Ammon's horn (tissue), 1 donor: ENCODE measurements around the gene PLD4.

Source experiments
- DNase-seq: peaks from one replicate; pipeline ENCODE4 v3.0.0-alpha.2; 2016; ENCODE audit warnings: low spot score

PLD4 gene

DNA sequence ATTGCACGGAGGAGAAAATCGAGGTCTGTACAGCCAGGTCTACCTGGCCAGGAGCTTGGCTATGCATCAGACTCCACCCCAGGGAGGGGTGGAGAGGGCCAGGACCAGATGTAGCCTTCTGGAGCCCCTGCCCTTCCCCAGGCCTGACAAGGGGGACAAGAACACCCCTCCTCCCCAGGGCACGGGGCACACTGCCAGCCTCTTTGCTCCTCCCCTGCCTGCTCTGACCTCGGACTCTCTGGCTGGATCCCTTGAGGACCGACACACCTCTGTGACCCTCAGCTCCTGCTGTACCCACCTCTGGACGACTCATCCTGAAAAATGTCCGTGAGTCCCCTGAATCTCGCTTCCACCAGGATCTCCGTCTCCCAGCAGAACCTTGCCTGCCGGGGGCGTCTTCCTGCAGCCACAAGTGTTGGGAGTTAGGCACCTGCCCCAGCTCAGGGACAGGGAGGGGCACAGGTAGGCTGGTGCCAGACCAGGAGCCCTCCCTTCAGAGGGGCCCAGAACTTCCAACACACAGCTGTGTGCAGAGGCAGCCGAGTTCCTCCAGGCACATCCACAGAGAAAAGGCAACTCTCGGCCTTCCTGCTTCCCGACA is 31.7 kb downstream of the PLD4 start:
- no peak for DNase-seq

DNA sequence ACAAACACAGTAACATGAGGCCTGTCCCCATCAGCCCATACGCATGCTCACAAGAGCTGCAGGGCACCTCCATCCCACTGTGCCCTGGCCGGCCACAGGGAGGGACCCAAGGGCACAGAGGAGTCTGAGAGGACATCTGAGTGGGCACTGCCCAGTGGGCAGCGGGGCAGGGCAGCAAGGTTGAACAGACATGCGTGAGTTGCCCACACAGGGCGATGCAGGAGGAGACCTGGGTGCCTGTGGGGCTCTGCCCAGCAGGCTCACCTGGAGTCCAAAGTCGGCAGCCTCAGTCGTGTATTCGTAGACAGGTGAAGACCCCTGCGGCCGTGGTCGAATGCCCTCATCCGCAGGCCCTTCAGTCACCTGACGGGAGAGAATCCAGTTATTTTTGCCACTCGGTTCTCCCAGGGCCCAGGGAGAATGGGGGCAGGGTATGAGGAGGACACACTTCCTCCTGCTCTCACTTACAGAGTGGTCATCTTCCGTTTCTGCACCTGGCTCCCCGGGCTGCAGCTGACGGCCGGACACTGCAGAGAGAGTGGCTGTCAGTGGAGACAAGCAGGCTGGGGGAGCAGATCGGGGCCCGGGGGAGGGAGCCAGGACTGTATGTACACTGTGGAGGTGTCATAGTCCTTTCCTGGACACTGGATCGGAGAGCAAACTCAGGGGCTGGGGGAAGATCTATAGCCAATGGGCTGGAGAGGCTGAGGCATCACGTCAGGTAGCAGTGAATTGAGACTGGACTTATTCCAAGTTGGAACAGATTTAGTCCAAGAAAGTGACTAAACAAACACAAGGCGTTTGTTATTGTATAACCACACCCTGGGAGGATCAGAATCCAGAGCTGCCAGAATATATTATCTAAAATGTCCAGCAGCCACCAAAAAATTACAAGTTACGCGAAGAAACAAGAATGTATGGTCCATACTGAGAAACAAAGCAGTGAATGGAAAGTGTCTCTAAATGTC is 32.8 kb downstream of the PLD4 start:
- DNase-seq: no peak

DNA sequence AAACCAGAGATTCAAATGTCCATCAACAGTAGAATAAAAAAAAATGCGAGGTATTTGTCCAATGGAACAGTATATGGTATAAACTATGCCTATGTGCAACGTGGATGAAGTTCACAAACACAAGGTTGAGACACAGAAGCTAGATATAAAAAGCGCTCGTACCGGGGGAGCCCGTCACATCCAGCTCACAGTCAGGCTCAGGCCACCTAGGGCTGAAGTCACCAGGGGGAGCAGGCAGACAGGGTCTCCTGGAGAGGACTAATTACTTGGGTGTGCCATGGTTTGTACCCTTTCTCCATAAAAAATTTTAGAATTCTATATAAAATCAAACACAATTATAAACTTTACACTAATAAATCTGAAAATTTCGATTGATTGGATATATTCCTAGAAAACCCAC is 39.9 kb downstream of the PLD4 start:
- no peak for DNase-seq

DNA sequence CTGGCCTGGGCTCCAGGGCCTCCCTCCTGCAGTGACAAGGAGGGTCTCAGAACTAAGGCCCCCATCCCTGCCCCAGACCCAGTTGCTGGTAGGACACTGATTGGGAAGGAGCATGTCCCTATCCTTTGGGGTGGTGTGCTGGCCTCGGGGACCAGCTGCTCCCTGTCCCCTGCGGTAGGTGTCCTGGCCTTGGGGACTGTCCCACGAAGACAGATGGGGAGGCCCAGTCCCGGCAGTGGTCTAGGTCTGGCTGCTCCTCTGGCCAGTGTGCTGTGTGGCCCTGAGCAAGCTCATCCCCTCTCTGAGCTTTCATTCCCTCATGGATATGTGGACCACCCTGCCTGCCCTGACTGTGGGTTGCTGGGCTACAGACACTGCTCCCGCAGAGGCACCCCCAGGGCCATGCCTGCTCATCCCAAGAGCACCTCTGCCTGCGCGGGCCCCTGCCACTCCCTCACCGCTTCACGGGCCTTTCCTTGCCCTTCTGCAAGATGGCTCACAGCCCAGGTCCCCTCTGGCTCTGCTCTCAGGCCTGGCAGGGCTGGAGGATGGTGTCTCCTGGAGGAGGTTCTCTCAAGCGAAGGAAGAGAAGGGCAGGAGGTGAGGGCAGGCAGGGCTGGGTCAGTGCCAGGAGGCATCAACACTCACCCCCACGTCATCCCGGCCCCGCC is 41.0 kb downstream of the PLD4 start:
- no peak for DNase-seq

DNA sequence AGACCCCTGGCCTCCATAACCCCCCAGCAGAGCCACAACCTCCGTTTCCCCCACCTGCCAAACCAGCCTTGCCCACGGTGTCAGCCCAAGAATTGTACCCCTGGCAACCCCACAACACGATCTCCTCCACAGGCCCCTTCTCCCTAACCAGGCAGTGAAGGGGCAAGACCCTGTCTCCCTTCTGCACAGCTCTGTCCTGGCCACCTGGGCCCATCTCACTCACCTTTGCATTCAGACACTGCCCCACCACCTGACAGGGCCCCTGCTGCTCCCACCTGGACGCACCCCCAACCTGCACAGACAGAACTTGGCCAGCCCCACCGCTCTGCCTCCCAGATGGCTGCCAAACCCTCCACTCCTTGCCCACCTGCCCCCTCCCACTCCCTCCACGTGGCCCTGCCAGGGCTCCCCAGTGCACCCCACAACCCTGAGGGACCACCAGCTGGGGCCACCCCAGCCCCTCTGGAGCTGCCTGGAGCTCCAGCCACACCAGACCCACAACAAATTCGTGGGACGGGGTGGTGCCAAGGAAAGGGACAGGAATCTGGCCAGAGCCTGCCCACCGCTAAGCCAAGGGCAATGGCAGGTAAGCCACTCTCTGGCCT is 41.7 kb downstream of the PLD4 start:
- no peak for DNase-seq

DNA sequence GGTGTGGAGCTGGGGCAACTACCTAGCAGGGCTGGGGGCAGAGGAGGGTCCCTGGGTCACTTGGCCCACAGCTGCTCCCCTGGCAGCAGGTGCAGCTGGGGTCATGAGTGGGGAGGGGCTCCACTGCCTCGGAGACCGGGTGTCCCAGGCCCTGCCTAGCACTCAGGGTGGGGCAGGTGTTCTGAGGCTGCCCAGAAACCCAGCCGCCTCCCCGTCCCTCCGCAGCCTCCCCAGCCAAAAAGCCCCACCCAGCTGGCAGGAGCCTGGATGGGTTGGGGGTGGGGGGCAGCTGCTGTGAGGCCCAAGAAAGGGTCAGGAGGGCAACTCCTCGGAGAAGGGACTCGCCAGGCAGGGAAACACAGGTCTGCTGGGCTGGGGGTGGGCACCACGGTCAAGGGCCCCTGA is 42.3 kb downstream of the PLD4 start:
- no peak for DNase-seq

DNA sequence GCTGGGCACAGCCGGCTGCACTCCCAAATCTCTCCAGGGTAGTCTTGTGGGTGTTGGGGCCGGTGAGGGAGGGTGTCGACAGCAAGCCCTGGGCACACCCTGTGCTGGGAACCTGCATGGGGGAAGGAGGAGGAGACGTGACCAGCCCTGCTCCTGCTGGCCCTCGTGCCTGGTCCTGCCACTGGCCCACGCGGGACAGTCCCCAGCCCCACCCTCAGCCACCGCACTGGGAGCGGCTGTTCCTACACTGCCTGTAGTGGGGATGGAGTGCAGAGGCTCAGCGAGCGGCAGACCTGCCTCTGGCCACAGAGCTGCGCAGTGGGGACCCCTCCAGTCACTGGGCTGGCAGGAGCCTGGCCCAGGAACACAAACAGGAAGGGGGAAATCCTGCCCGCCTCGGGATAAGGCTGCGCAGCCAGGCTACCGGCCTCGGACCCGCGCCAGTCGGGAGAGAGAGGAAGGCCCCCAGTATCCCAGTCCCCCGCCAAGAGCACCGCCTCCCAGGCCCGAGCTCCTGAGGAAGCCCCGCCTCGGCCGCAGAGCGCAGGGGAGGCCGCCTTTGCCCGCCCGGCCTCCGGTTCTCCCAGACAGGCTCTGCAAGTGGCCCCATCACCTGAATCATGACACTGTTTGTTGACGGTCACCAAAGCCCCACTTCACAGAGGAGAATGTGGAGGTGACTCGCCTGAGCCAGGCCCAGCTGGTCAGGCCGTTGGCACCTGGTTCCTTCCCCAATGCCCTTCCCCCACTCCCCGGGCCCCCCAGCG is 42.9 kb downstream of the PLD4 start:
- DNase-seq: no peak

DNA sequence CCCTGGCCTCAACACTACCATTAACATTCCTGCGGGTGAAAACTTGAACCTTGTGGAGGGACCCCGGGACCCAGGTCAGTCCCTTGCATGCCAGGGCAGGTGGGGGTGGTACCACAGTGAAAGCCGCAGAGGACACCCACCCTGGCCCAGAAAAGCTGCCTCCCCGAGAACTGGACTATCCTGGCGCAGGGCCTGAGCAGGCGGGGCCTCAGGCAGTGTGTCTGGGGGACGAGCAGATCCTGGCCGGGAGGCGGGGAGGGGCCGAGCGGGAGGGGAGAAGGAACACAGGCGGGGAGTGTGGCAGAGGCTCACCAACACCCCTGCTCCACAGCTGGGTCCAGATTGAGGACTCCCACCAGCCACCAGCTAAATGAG is 43.5 kb downstream of the PLD4 start:
- DNase-seq: no peak

DNA sequence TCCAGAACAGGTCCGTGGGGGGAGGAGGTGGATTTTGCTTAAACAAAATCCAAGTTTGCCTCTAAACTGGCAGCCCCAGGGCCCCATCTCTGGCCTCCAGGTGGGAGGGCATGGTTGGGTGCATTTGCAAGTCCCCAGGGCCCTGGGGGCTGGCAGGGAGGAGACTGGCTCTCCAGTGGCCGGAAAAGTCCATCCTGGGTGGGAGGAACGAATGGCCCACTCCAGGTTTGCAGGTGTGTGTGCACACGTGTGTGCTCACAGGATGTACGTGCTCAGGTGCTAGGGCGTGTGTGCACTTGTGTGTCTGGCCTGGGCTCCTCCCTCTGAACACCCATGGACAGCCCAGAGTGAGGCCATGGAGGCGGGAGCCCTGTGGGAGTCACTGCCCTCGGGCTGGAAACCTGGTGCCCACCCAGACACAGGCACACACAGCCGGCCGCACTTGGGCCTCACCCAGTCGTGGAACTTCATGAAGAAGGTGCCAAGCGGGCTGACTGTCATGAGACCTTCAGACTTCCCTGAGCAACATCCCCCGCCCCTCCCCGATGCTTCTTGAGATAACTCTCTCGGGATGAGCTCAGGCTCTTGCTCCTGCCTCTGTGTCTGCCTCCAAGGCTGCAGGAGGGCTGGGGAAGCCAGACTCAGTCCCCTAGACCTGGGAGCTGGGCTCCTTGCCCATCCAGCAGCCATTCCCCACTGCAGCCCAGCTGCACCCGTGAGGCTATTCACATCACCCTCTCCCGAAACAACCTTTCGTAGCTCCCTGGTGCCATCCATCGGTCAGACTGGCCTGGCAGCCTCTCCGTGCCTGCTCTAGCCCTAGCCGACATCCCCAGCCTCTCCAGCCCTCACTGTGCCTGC is 44.1 kb downstream of the PLD4 start:
- DNase-seq: no peak

DNA sequence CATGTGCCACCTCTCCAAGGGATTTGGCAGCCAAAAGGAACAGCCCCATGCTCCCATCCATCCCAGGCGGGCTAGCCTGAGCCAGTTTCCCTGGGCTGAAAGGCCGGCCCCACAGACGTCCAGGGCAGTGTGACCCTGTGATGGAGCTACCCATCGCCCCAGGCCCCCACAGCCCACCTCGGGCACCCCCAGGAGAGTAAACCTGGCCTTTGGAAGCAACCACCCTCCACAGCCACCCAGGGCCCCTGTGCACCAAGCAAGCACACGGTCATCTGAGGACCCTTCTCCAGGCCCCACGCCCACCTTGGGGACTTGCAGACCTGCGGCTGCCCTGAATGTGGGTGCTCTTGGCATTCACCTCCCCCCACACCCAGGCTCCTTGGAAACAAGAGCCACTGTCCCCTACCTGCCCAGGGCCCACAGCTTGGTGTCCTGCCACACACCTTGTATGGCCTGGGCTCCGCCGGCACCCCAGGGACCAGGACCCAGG is 45.1 kb downstream of the PLD4 start:
- no peak for DNase-seq

DNA sequence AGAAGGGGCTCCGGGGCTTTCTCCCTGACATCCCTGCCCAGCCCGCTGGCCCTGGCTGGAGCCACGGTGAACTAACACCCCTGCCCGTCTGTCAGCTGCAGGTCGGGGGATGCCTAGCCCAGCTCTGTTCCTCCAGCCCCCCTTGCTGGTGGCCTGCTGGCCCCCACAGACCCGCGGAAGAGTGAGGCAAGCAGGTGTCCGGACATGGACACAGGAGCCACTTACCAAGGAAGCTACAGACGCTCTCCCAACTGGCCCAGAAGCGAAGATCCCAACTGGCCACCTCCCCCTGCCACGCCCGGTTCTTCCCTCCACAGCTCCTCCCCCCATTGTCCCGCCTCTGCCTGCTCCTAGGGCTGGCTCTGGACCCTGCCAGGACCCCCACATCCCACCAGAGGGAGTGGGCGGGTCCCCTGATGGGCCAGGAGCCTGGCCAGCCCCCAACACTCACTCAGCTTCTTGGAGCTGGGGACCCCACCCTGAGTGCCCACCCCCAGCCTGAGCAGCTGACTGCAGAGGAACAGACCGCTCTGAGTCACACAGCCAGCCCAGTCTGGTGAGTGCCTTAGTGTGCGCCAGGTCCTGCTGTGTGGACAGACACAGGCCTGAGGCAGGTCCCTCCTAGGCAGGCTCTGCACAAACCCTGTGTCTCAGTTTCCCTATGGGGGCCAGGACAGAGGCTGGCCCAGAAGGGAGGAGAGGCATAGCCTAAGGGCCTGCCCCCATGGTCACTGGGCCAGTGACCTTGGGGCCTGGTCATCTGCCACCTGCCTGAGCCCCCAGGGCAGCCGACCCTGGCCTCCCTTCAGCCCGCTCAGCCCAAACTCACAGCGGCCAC is 45.8 kb downstream of the PLD4 start:
- no peak for DNase-seq

DNA sequence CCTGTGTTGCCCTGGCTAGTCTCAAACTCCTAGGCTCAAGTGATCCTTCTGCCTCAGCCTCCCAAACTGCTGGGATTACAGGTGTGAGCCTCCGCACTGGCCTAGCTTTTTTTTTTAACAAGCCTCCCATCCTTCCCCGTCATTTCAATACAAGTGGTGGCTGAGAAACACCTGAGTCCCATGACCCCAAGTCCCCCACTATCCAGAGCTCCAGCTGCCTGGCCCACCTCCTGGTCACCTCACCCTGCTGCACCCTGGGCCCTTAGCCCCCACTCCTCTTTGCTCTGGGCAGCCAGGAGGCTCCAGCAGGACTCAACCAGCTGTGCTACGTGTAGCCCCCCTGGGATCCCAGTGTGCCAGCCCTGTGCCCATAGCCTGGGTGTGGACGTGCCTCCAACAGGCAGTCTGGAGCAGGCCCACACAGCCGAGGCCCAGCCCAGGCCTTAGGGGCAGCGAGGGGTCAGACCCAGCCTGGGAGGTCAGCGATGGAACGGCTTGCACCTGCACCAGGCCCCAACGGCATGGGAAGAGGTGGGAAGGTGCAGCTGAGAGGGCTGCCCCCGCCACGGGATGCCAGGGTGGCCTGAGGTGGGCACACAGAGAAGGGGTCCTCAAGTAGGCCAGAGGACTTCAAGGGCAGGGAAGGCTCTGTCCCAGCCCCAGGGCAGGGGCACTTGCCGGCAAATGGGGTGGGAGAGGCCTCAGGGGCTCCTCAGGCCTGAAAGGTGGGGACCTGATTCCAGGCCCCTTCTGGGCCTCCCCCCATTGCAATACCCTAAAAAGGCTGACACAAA is 47.0 kb downstream of the PLD4 start:
- no peak for DNase-seq

DNA sequence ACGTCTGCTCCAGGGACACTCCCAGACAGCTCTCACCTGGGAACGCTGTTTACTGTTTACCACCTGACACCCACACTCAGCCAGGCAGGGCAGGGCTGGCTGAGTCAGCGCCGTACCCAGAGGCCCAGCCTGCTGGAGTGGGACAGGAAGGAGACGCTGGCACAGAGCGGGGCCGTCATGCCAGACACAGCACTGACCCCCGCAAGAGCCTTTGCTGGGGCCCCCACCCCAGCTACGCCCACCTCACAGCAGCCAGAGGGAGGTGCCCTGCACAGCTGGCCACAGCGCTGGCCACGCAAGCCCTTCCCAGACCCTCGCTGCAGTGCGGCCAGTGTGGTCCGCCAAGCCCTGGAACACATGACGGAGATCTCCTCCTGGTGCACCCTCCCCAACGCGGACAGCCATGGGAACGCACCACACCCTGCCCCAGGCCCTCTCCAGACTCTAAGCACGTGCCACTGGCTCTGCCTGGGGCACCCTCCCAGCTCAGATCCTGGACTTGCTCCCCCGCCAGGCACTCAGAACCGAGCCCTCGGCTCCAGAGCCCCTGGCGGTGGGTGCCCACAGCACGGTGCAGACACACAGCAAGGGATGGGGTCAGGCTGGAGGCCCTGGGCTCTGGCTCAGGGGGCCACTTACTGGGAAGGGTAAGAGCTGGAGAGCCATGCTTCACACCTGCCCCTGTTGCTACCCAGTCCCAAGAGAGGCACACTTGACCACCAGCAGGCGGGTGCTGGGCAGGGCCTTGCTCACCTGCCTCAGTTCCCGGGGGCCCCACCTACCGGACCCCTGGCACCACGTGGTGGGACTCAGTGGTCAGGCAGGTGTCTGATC is 47.8 kb downstream of the PLD4 start:
- no peak for DNase-seq

DNA sequence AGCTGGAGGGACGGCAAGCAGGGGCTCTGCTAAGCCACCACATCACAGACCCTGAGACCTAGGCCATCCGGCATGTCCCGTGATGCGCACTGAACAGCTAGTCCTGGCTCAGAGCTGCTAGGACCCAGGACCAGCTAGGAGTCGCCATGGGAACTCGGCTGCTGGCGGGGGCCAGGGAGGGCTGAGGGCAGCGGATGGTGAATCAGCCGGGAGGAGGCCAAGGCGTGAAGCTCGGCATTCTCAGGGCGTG is 48.4 kb downstream of the PLD4 start:
- DNase-seq: peak; percentile 64

DNA sequence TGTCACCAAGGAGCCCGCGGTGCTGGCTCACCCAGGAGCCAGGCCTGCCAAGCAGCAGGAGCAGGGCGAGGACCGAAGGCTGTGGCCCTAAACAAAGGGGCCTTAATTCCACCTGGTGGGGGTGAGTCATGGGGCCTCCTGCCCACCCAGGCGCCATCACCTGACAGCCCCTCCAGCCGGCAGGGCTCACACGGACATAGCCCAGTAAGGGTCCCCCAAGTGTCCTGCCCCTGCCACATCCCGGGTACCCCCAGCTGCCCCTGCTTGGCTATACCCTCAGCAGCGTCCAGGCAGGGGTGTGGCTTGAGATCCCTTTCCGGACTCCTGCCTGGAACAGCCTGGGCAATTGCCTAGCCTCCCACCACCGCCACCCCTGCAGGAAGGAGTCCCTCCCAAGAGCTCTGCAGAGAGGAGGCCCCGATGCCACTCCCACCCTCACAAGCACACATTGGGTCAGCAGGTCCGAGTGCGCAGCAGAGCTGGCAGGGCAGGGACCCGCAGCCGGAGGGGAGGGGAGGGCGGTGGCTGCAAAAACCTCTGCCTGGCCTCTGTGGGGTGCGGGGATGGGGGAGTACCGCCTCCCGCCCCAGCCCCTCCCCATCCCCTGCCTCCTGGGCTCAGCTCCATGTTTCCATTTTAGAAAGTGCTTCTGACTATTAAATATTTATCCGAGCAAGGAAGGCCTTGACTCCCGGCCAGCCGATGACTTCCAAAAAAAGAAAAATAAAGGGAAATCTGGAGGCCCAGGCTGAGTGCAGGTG is 48.9 kb downstream of the PLD4 start:
- no peak for DNase-seq

DNA sequence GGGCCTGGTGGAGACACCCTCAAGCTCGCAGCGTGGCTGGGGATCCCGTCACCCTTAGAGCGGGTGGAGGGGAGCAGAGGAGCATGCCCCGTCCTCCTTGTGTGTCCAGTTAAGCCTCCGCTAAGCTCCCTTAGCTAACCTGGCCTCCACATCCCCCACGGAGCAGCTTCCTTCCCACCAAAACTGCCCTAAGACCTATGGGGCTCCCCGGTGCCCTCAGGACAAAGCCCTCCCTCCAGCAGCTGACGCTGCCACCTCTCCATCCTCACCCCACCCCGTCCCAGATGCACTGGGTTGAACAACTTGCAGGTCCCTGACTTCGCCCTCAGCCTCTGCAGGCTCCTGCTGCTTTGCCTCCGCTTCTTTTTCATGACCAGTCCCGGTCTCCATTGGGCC is 49.5 kb downstream of the PLD4 start:
- DNase-seq: no peak

DNA sequence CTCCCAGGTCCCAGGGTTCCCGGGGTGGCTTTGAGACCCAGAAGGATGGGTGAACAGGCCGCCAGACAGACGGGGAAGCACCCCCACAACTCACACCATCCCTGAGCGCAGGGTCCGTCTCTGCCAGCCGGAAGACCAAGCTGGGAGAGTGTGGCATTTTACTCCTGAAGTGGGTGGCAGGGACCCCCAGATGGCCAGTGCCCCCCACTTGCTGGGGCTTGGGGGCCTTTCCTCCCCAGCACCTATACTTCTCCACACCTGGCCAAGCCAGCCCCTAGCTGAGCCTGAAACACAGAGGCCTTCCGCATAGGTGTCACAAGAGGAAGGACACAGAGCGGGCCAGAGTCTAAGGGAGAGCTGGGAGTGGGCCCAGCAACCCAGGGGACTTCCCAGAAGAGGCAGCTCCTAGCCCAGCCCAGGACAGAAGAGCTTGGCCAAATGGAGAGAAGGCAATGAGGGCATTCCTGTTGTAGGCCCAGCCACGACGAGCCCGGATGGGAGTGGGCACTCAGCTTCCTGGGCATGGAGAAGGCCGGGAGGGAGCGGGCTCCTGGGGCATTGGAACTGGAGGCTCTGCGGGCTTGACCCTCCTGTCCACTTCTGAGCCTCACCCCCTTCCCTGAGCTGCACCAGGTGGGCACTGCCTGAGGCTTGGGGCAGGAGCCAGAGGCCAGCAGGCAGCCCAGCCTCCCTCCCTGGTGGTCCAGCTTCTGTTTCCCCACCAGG is 50.1 kb downstream of the PLD4 start:
- DNase-seq: no peak
